ENCODE measurements around the gene RPL38. TPM values are rescaled to one million over a fixed set of nuclear protein-coding genes. Genes with fewer than 3 reads are reported as not detected.

The RPL38 gene
- total RNA-seq, 1 experiment from 2014 or later: 3,689 TPM

DNA sequence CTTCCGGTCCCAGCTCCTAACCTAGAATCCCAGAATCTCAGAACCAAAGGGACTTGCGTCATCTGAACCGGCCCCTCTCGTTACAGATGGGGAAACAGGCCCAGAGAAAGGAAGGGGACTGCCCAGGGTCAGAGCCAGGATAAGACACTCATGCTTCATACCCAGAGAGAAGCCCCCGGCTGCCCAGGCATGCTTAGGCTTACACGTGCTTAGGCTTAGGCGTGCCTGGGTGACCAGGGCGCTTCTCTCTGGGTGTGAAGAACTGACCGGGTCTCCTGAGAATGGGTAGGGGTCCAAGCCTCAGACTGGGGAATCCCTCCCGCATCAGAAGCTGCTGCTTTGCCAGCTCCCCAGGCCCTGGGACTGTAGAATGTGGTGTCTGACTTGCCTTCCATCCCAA lies 40.6 kb downstream of the RPL38 start:
- Histone ChIP-seq H3K36me3 (ENCODE audit: low read depth, low read length) (no peaks in the 10 kb centered on the region), H3K79me2 (ENCODE audit: low read length) (no peaks in the 10 kb centered on the region), H2AFZ (ENCODE audit: low read length) (no peak overlapping the region), H3K4me3 (ENCODE audit: low read length) (no peak overlapping the region), H3K27me3 (ENCODE audit: low read length) (no peaks in the 10 kb centered on the region), H3K4me1 (ENCODE audit: insufficient read depth, low read length) (no peaks in the 10 kb centered on the region), H3K27ac (ENCODE audit: low read length) (no peak overlapping the region), H3K9ac (ENCODE audit: low read length) (no peak overlapping the region), H3K9me3 (ENCODE audit: low read length) (no peaks in the 10 kb centered on the region), H4K20me1 (ENCODE audit: low read length) (no peaks in the 10 kb centered on the region), H3K4me2 (ENCODE audit: low read length) (no peak overlapping the region), H3F3A (ENCODE audit: low read length, unreplicated experiment) (no peaks in the 10 kb centered on the region), H3K9me2 (replicated peaks; ENCODE audit: low read length) (no peaks in the 10 kb centered on the region)
- DNase-seq: no peak
- ChIA-PET CTCF (no interaction called here), POLR2A (ENCODE audit: unreplicated experiment) (no interaction called here)
- intact Hi-C loops (cut with micrococcal nuclease): no loop called here
- BruUV-seq (replicated peaks): no TSS peak
- ATAC-seq: no peak
- TF ChIP-seq EZH2 (IDR thresholded peaks at IDR 0.05; ENCODE audit: low read length, unreplicated experiment) (no peak), EZH2phosphoT487 (IDR thresholded peaks at IDR 0.05; ENCODE audit: borderline replicate concordance, low read length) (no peak), CTCF (conservative IDR thresholded peaks at IDR 0.05; ENCODE audit: low read depth, low read length) (no peak)

DNA sequence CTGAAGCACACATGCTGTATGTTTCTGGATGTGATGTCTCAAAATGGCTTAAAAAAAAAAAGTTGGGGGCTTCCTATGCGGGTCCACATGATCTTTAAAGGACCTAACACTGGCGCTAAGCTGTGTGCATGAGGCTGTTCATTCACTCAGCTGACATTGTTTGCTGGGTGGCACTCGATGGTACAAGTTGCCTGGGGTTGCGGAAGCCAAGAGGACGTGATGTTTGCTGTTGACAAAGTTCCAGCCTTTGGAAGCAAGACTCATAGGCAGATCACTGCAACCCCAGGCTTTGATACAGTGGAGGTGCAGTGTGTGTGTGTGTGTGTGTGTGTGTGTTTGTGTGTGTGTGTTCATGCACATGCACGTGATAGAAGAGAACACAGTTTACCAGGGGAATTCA lies 41.1 kb downstream of the RPL38 start:
- H3K9me2 ChIP-seq (replicated peaks; ENCODE audit: low read length): no peaks in the 10 kb centered on the region
- TF ChIP-seq EZH2 (IDR thresholded peaks at IDR 0.05; ENCODE audit: low read length, unreplicated experiment): no peak
- no peak for TF ChIP-seq EZH2phosphoT487 (IDR thresholded peaks at IDR 0.05; ENCODE audit: borderline replicate concordance, low read length)
- no peak for TF ChIP-seq CTCF (conservative IDR thresholded peaks at IDR 0.05; ENCODE audit: low read depth, low read length)
- no peaks in the 10 kb centered on the region for H3K79me2 ChIP-seq (ENCODE audit: low read length)
- no peak overlapping the region for H2AFZ ChIP-seq (ENCODE audit: low read length)
- no peaks in the 10 kb centered on the region for H3K27me3 ChIP-seq (ENCODE audit: low read length)
- H3K4me2 ChIP-seq (ENCODE audit: low read length): no peak overlapping the region
- no TSS peak for BruUV-seq (replicated peaks)
- ChIA-PET POLR2A (ENCODE audit: unreplicated experiment) (no interaction called here), CTCF (no interaction called here)
- H3K36me3 ChIP-seq (ENCODE audit: low read depth, low read length): no peaks in the 10 kb centered on the region
- no peak for ATAC-seq
- H3F3A ChIP-seq (ENCODE audit: low read length, unreplicated experiment): no peaks in the 10 kb centered on the region
- no peak overlapping the region for H3K9ac ChIP-seq (ENCODE audit: low read length)
- H3K4me1 ChIP-seq (ENCODE audit: insufficient read depth, low read length): no peaks in the 10 kb centered on the region
- intact Hi-C loops (cut with micrococcal nuclease): no loop called here
- H3K27ac ChIP-seq (ENCODE audit: low read length): no peak overlapping the region
- DNase-seq: no peak
- H3K9me3 ChIP-seq (ENCODE audit: low read length): no peaks in the 10 kb centered on the region
- H4K20me1 ChIP-seq (ENCODE audit: low read length): no peaks in the 10 kb centered on the region
- H3K4me3 ChIP-seq (ENCODE audit: low read length): no peak overlapping the region

DNA sequence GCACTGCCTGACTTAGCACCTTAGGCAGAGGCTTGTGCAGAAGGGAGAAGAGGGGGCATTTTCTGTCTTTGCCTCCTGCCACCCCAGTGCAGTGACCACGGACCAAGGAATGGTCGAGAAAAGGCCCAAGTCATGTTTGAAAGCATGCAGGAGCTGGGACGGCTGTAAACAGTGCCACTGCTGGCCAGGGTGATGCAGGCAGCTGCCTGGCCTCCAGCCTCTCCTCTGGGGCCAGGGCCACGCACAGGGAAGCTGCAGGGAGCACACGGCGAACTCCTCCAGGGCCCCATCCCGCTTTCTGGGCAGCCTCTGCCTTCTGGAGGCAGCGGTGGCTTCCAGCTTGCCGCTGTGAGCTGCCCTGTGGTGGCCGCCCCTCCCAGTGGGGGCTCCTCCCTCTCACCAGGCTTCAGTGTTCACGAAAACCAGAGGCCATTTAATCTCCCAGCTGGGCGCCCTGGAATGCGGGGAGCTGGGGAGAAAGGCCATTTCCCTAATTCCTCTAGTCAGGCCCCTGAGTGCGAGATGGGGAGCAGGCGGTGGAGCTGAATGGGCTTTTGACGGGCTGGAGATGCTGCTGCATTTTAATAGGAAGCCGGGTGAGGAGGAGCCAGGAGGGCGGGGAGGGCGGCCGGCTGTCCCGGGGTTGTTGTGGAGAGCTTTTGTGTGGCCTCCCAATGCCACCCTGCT lies 41.8 kb downstream of the RPL38 start:
- CTCF ChIA-PET: no interaction called here
- no peaks in the 10 kb centered on the region for H3K4me1 ChIP-seq (ENCODE audit: insufficient read depth, low read length)
- POLR2A ChIA-PET (ENCODE audit: unreplicated experiment): no interaction called here

More for the DNA sequence above, 41.8 kb downstream of the RPL38 start:
- TF ChIP-seq CTCF (conservative IDR thresholded peaks at IDR 0.05; ENCODE audit: low read depth, low read length) (no peak), EZH2 (IDR thresholded peaks at IDR 0.05; ENCODE audit: low read length, unreplicated experiment) (no peak), EZH2phosphoT487 (IDR thresholded peaks at IDR 0.05; ENCODE audit: borderline replicate concordance, low read length) (no peak)
- Histone ChIP-seq H3K79me2 (ENCODE audit: low read length) (no peaks in the 10 kb centered on the region), H3K27me3 (ENCODE audit: low read length) (no peaks in the 10 kb centered on the region), H3K4me3 (ENCODE audit: low read length) (no peak overlapping the region), H3K9me3 (ENCODE audit: low read length) (no peaks in the 10 kb centered on the region), H3K27ac (ENCODE audit: low read length) (no peak overlapping the region), H3K9ac (ENCODE audit: low read length) (no peak overlapping the region), H3K36me3 (ENCODE audit: low read depth, low read length) (no peaks in the 10 kb centered on the region), H4K20me1 (ENCODE audit: low read length) (no peaks in the 10 kb centered on the region), H3K9me2 (replicated peaks; ENCODE audit: low read length) (no peaks in the 10 kb centered on the region), H3K4me2 (ENCODE audit: low read length) (no peak overlapping the region), H3F3A (ENCODE audit: low read length, unreplicated experiment) (no peaks in the 10 kb centered on the region), H2AFZ (ENCODE audit: low read length) (no peak overlapping the region)
- intact Hi-C loops (cut with micrococcal nuclease): no loop called here
- ATAC-seq (no peak), DNase-seq (no peak)
- BruUV-seq (replicated peaks): no TSS peak
